OCI-LY1 (cell line): Measurements from ENCODE around the gene ANKS1A.

Experiments
- H2AFZ ChIP-seq: fragments of 200-600 bp; sonication (generic), shearing (Covaris generic); 2 replicates; pipeline ENCODE4 v1.6.0; 2014; ENCODE audit warnings: antibody characterized with exemption, mild to moderate bottlenecking, low read length
- H3F3A ChIP-seq: fragments of 200-600 bp; sonication (generic), shearing (Covaris generic); 2 replicates; pipeline ENCODE4 v1.6.0; 2014; ENCODE audit warnings: mild to moderate bottlenecking, antibody characterized with exemption, low read length, moderate library complexity; ENCODE audit not compliant: insufficient read depth
- H3K27ac ChIP-seq: fragments of 200-600 bp; sonication (generic); 2 replicates; pipeline ENCODE4 v1.5.1; 2014; ENCODE audit warnings: low read length, mixed run types, mild to moderate bottlenecking, low read depth; ENCODE audit not compliant: poor library complexity, severe bottlenecking
- H3K27me3 ChIP-seq: fragments of 200-600 bp; sonication (generic); 2 replicates; pipeline ENCODE4 v1.6.0; 2014; ENCODE audit warnings: antibody characterized with exemption, mild to moderate bottlenecking, low read length, moderate library complexity; ENCODE audit not compliant: insufficient read depth
- H3K36me3 ChIP-seq: fragments of 200-600 bp; sonication (generic); 2 replicates; pipeline ENCODE4 v1.6.1; 2014; ENCODE audit warnings: mild to moderate bottlenecking, antibody characterized with exemption, low read length, moderate library complexity, mixed read lengths; ENCODE audit not compliant: insufficient read depth
- H3K4me1 ChIP-seq: fragments of 200-600 bp; sonication (generic); 2 replicates; pipeline ENCODE4 v1.5.1; 2014; ENCODE audit warnings: mild to moderate bottlenecking, low read length, moderate library complexity; ENCODE audit not compliant: insufficient read depth, severe bottlenecking
- H3K4me2 ChIP-seq: fragments of 200-600 bp; sonication (generic), shearing (Covaris generic); 2 replicates; pipeline ENCODE4 v1.6.1; 2014; ENCODE audit warnings: low read length
- H3K4me3 ChIP-seq: fragments of 200-600 bp; sonication (generic); 2 replicates; pipeline ENCODE4 v1.5.1; 2014; ENCODE audit warnings: low read length, low read depth, mild to moderate bottlenecking, mixed read lengths; ENCODE audit not compliant: poor library complexity, severe bottlenecking
- H3K79me2 ChIP-seq: fragments of 200-600 bp; shearing (Covaris generic); 2 replicates; pipeline ENCODE4 v1.6.1; 2016; ENCODE audit warnings: mixed run types, low read length, mixed read lengths; ENCODE audit not compliant: insufficient read depth
- H3K9ac ChIP-seq: fragments of 200-600 bp; sonication (generic), shearing (Covaris generic); 2 replicates; pipeline ENCODE4 v1.6.1; 2014; ENCODE audit warnings: mild to moderate bottlenecking, low read length, mixed read lengths
- H3K9me2 ChIP-seq: fragments of 200-600 bp; sonication (generic), shearing (Covaris generic); 2 replicates; pipeline ENCODE4 v1.6.1; 2014; ENCODE audit warnings: low read depth, mild to moderate bottlenecking, low read length, mixed read lengths
- H3K9me3 ChIP-seq: fragments of 200-600 bp; shearing (Covaris generic); 2 replicates; pipeline ENCODE4 v1.6.1; 2014; ENCODE audit warnings: low read length, mixed read lengths
- H4K20me1 ChIP-seq: fragments of 200-600 bp; sonication (generic), shearing (Covaris generic); 2 replicates; pipeline ENCODE4 v1.6.0; 2016; ENCODE audit warnings: mild to moderate bottlenecking, low read length; ENCODE audit not compliant: insufficient read depth
- CTCF ChIP-seq: fragments of 200-600 bp; sonication (generic), shearing (Covaris generic); IDR thresholded peaks from 2 replicates; pipeline ENCODE4 v1.5.1; 2017; ENCODE audit warnings: mild to moderate bottlenecking, antibody characterized with exemption, low read length, moderate library complexity, mixed read lengths
- EZH2 ChIP-seq: fragments of 200-600 bp; sonication (generic), shearing (Covaris generic); IDR thresholded peaks from 2 replicates; pipeline ENCODE4 v1.8.0; 2017; ENCODE audit warnings: borderline replicate concordance, mixed run types, mild to moderate bottlenecking, antibody characterized with exemption, low read length, moderate library complexity, mixed read lengths

The ANKS1A gene

GRCh38 chr6:35036828-35037663 lies 148.0 kb downstream of the ANKS1A start:
- H3K27ac ChIP-seq, result no peak overlapping the region
- no peak overlapping the region for H3K4me2 ChIP-seq
- no peak overlapping the region for H3K9ac ChIP-seq
- no peaks in the 10 kb centered on the region for H3F3A ChIP-seq
- no peaks in the 10 kb centered on the region; the same call in 1 of the 2 replicates for H3K36me3 ChIP-seq
- no peaks in the 10 kb centered on the region for H3K9me2 ChIP-seq
- no peaks in the 10 kb centered on the region for H3K9me3 ChIP-seq
- no peaks in the 10 kb centered on the region for H3K27me3 ChIP-seq
- H2AFZ ChIP-seq, result no peak overlapping the region
- no peak overlapping the region for H3K4me3 ChIP-seq
- no peaks in the 10 kb centered on the region for H3K79me2 ChIP-seq
- no peaks in the 10 kb centered on the region for H4K20me1 ChIP-seq
- no peaks in the 10 kb centered on the region for H3K4me1 ChIP-seq
- TF ChIP-seq CTCF (no peak), EZH2 (no peak)

GRCh38 chr6:35037664-35038038 lies 148.6 kb downstream of the ANKS1A start:
- no peaks in the 10 kb centered on the region for H3K27me3 ChIP-seq
- no peak overlapping the region for H2AFZ ChIP-seq
- H3K4me3 ChIP-seq, result no peak overlapping the region
- H3K4me1 ChIP-seq, result no peaks in the 10 kb centered on the region
- H3K79me2 ChIP-seq, result no peaks in the 10 kb centered on the region
- TF ChIP-seq CTCF (no peak), EZH2 (no peak)
- no peaks in the 10 kb centered on the region for H3K9me2 ChIP-seq
- no peaks in the 10 kb centered on the region for H3K9me3 ChIP-seq
- H3K27ac ChIP-seq, result no peak overlapping the region
- no peaks in the 10 kb centered on the region; the same call in 1 of the 2 replicates for H3K36me3 ChIP-seq
- H3K4me2 ChIP-seq, result no peak overlapping the region
- no peaks in the 10 kb centered on the region for H3F3A ChIP-seq
- H4K20me1 ChIP-seq, result no peaks in the 10 kb centered on the region
- no peak overlapping the region for H3K9ac ChIP-seq

- Histone ChIP-seq H3K4me1 (no peaks in the 10 kb centered on the region), H2AFZ (no peak overlapping the region)
- no peak for TF ChIP-seq CTCF
- TF ChIP-seq EZH2, result no peak
These were observed 149.0 kb downstream of the ANKS1A start for GRCh38 chr6:35038076-35038475.

More at GRCh38 chr6:35038076-35038475, 149.0 kb downstream of the ANKS1A start:
- Histone ChIP-seq H3K9me3 (no peaks in the 10 kb centered on the region), H3K9ac (no peak overlapping the region), H3K79me2 (no peaks in the 10 kb centered on the region), H3K4me2 (no peak overlapping the region), H3K27ac (no peak overlapping the region), H3F3A (no peaks in the 10 kb centered on the region), H3K36me3 (no peaks in the 10 kb centered on the region; the same call in 1 of the 2 replicates), H3K9me2 (no peaks in the 10 kb centered on the region), H3K4me3 (no peak overlapping the region), H3K27me3 (no peaks in the 10 kb centered on the region), H4K20me1 (no peaks in the 10 kb centered on the region)
